ENCODE data around the gene CCDC85A. TPM values are rescaled to one million over a fixed set of nuclear protein-coding genes. Genes with fewer than 3 reads are reported as not detected.

Gene CCDC85A
- total RNA-seq, 1 donor from 2014 or later, result not detected

DNA sequence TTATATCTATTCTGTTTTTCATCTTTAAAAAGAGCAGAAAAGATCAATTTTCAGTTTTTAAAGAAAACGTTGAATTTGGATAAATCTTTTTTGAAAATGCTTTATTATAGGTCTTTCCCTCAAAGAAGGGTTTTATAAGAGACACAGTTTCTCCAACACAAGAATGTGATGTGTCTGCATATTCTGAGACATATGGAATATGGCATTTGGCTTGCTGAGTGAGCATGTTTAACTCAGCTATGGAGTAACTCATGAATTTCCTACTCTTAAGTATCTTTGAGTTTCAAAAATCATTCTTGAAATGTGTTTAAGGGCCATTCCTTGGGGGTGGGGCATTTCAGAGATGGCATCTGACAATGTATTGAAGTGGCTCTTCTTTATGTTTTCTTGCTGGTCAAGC lies 191.5 kb downstream of the CCDC85A start:
- Mint-ChIP-seq H3K27ac (no peak overlapping the region), H3K27me3 (ENCODE audit: low read depth) (no peaks in the 10 kb centered on the region), H3K4me1 (ENCODE audit: low read depth) (no peaks in the 10 kb centered on the region), H3K36me3 (ENCODE audit: low read depth) (no peaks in the 10 kb centered on the region), H3K9me3 (no peaks in the 10 kb centered on the region), H3K4me3 (ENCODE audit: low read depth) (no peak overlapping the region)
- DNase-seq (ENCODE audit: low spot score), result no peak
- intact Hi-C loops (cut with micrococcal nuclease), result no loop called here

DNA sequence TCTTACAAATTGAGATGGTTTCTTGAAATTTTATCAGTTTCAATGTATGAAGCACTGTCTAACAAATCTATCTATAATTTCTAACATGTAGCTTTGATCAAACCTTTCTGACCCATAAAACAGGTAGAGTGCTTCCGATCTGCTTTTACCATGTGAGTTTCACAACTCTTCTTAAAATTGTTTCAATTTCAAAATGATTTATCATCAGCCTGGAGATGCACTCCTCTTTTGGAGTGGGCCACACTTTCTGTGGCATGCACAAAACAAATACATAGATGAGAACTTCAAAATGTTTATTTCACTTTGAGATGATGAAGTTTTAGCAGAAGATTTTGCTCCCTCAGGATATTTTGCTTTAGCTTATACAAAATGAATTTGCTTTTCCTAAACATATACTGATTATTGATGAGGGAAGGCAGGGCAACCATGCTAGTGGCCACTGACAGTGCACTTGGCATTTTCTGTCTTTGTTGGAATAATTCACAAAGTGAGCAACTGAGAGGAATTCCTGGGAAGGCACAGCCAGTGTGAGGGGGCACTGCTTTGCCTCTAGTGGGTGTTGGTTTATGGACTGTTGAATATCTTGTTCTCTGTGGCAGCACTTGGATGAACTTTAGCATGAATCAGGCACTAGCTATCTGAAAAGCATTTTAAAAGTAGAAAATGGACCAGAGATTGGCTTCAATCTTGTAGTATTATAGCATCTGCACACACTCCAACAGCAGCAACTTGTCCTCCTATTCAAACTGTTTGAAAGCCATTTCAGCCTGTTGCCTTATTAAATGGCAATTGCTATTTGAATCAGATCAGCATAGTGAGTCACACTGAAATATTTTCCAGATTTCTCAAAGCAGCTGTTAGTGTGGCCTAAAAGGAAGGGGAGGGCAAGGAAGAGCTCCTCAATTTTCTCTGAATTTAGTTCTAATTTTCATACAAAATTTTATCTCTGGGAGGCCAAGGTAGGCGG lies 193.2 kb downstream of the CCDC85A start:
- Mint-ChIP-seq H3K4me3 (ENCODE audit: low read depth) (no peak overlapping the region), H3K36me3 (ENCODE audit: low read depth) (no peaks in the 10 kb centered on the region), H3K27me3 (ENCODE audit: low read depth) (no peaks in the 10 kb centered on the region), H3K9me3 (no peaks in the 10 kb centered on the region), H3K27ac (no peak overlapping the region), H3K4me1 (ENCODE audit: low read depth) (no peaks in the 10 kb centered on the region)
- intact Hi-C loops (cut with micrococcal nuclease), result no loop called here
- DNase-seq (ENCODE audit: low spot score), result no peak

DNA sequence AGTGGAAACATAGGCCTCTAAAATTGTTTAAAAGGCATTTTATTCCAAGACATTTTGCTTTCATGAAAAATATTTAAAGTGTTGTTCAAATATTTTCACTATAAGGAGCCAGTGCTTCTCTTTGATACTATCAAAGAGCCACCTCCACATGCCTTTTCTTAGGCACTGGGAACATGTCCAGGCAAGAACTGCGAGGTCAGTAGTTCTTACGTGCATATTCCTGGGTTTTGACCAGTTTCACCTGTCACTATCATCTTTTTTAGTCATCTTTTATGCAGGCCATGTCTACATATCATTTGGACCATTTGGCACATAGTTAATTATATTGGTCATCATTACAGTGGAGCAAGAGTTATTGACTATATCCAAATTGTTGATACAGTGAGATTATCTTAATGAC lies 195.3 kb downstream of the CCDC85A start:
- H3K27me3 Mint-ChIP-seq (ENCODE audit: low read depth), result no peaks in the 10 kb centered on the region
- H3K27ac Mint-ChIP-seq, result no peak overlapping the region
- no peaks in the 10 kb centered on the region for H3K9me3 Mint-ChIP-seq
- no peak overlapping the region for H3K4me3 Mint-ChIP-seq (ENCODE audit: low read depth)
- intact Hi-C loops (cut with micrococcal nuclease), result no loop called here
- no peaks in the 10 kb centered on the region for H3K4me1 Mint-ChIP-seq (ENCODE audit: low read depth)
- DNase-seq (ENCODE audit: low spot score), result no peak
- no peaks in the 10 kb centered on the region for H3K36me3 Mint-ChIP-seq (ENCODE audit: low read depth)

DNA sequence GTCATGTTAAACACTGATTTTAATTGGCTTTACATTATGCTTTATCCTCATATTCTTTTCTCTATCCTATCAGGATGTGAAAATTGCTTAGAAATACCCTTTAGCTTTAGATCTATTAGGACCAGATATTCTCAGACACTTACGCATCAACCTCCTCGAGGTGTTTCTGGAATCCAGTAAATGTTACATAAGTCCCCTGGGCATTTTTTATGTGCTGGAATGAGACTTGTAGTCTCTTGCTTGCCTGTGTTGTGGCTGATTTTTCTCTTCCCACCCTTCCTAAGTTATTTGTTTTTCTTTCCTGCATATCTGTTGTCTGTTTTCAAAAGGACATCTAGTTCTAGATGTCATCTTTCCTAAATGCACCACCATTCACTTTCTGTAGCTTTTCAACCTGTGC lies 197.1 kb downstream of the CCDC85A start:
- Mint-ChIP-seq H3K9me3 (no peaks in the 10 kb centered on the region), H3K4me1 (ENCODE audit: low read depth) (no peaks in the 10 kb centered on the region), H3K27ac (no peak overlapping the region), H3K36me3 (ENCODE audit: low read depth) (no peaks in the 10 kb centered on the region), H3K4me3 (ENCODE audit: low read depth) (no peak overlapping the region), H3K27me3 (ENCODE audit: low read depth) (no peaks in the 10 kb centered on the region)
- DNase-seq (ENCODE audit: low spot score), result no peak
- intact Hi-C loops (cut with micrococcal nuclease), result no loop called here

DNA sequence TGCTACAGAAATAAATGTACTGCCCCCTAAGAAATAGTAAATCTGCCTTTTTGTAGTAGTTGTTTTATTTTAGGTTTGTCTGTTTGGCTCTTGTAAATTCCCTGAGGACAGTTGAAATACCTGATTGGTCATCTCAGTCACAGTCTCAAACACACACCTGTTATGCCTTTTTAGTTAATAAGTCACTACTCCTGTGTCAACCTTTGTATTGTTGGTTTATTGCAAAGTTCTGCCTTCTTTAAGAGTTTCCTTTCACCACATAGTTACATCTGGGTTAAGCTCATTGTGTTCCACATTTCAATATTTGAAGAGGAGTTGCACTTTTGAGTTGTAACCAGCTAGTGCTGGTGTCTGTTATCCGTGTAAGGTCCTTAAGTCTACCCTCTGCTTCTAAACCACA lies 198.7 kb downstream of the CCDC85A start:
- Mint-ChIP-seq H3K27ac (no peak overlapping the region), H3K4me1 (ENCODE audit: low read depth) (no peaks in the 10 kb centered on the region), H3K9me3 (no peaks in the 10 kb centered on the region), H3K27me3 (ENCODE audit: low read depth) (no peaks in the 10 kb centered on the region), H3K36me3 (ENCODE audit: low read depth) (no peaks in the 10 kb centered on the region), H3K4me3 (ENCODE audit: low read depth) (no peak overlapping the region)
- no peak for DNase-seq (ENCODE audit: low spot score)
- intact Hi-C loops (cut with micrococcal nuclease), result no loop called here

DNA sequence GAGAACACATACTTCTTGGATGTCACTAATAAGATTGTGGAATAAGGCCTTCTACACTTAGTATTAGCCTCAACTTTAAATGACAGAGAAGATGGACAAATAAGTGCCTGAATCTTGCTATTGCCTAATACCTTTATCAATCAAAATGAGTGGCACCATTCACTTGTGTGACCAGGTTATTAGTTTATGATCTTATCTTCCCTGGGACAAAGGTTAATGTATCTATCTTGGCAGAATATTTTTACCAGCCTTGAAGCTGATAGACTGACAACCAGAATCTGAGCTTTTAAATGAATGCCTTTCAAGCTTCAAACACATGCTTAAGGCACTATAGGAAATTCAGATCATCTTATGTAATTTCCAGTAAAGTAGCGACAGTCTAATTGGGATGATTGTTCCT lies 202.9 kb downstream of the CCDC85A start:
- no peak for DNase-seq (ENCODE audit: low spot score)
- H3K27me3 Mint-ChIP-seq (ENCODE audit: low read depth), result no peaks in the 10 kb centered on the region
- H3K9me3 Mint-ChIP-seq, result peaks cover 5% of the 10 kb centered on the region
- intact Hi-C loops (cut with micrococcal nuclease), result no loop called here
- H3K36me3 Mint-ChIP-seq (ENCODE audit: low read depth), result no peaks in the 10 kb centered on the region
- H3K4me1 Mint-ChIP-seq (ENCODE audit: low read depth), result no peaks in the 10 kb centered on the region
- H3K4me3 Mint-ChIP-seq (ENCODE audit: low read depth), result no peak overlapping the region
- no peak overlapping the region for H3K27ac Mint-ChIP-seq

DNA sequence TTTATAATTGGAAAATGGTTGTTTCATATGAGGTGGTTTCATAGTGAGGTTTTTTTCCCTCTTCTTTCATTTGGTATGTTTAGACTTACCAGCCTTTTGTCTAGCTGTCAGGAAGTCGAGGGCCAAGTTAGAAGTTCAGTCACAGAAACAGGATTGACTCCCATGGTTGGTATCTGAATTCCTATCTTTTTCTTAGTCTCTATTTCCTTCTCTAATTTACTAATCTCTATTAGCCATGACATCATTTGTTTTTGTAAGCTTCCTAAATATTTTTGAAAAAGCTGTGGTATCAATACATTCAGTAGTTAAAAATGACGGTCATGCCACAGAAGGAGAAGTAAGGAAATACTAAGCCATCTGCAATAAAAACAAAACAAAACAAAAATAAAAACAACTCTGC lies 206.9 kb downstream of the CCDC85A start:
- Mint-ChIP-seq H3K9me3 (peaks cover 5% of the 10 kb centered on the region), H3K4me3 (ENCODE audit: low read depth) (no peak overlapping the region), H3K4me1 (ENCODE audit: low read depth) (no peaks in the 10 kb centered on the region), H3K27ac (no peak overlapping the region), H3K36me3 (ENCODE audit: low read depth) (no peaks in the 10 kb centered on the region), H3K27me3 (ENCODE audit: low read depth) (no peaks in the 10 kb centered on the region)
- DNase-seq (ENCODE audit: low spot score), result no peak
- intact Hi-C loops (cut with micrococcal nuclease), result no loop called here

DNA sequence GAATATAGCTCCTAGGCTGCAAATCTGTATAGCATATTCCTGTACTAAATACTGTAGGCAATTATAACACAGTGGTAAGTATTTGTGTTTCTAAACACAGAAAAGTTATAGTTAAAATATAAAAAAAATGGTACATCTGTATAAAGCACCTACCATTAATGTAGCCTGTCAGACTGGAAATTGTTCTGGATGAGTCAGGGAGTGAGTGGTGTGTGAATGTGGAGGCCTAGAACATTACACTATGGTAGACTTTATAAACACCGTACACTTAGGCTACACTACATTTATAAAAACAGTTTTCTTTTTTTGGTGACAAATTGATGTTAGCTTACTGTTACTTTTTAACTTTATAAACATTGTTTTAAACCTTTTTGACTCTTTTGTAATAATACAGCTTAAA lies 226.3 kb downstream of the CCDC85A start:
- Mint-ChIP-seq H3K27ac (no peak overlapping the region), H3K36me3 (ENCODE audit: low read depth) (no peaks in the 10 kb centered on the region), H3K9me3 (peaks cover 7% of the 10 kb centered on the region), H3K4me3 (ENCODE audit: low read depth) (no peak overlapping the region), H3K4me1 (ENCODE audit: low read depth) (no peaks in the 10 kb centered on the region), H3K27me3 (ENCODE audit: low read depth) (no peaks in the 10 kb centered on the region)
- intact Hi-C loops (cut with micrococcal nuclease), result no loop called here
- DNase-seq (ENCODE audit: low spot score), result no peak

DNA sequence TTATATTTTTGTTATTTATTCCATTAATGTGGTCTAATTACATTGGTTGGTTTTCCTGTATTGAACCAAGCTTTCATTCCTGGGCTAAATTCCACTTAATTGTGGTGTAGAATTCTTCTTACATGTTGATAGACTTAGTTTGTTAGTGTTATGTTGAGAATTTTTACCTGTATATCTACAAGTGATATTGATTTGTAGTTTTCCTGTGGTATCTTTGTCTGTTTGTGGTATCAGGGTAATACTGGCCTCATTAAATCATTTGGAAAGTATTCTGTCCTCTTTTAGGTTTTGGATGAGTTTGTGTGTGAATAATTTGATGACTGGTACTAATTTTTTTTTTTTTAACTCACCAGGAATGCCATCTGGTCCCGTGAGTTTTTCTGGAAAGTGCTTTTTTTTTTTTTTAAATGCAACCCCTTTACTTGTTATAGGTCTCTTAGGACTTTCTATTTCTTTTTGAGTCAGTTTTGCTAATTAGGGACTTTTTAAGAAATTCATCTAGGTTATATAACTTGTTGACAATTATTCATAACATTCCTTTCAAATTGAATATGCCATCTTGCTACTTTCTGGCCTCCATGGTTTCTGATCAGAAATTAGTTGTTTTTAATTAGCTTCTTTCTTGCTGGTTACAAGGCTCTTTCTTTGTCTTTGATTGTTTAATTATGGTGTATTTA lies 232.8 kb downstream of the CCDC85A start:
- intact Hi-C loops (cut with micrococcal nuclease), result no loop called here
- no peak overlapping the region for H3K27ac Mint-ChIP-seq
- DNase-seq (ENCODE audit: low spot score), result no peak
- H3K27me3 Mint-ChIP-seq (ENCODE audit: low read depth), result no peaks in the 10 kb centered on the region
- no peaks in the 10 kb centered on the region for H3K4me1 Mint-ChIP-seq (ENCODE audit: low read depth)
- H3K4me3 Mint-ChIP-seq (ENCODE audit: low read depth), result no peak overlapping the region
- H3K36me3 Mint-ChIP-seq (ENCODE audit: low read depth), result no peaks in the 10 kb centered on the region
- H3K9me3 Mint-ChIP-seq, result peaks cover 24% of the 10 kb centered on the region
